ENCODE measurements around the gene ESPNL. TPM values are rescaled to one million over a fixed set of nuclear protein-coding genes. Genes with fewer than 3 reads are reported as not detected.

The ESPNL gene
- total and polyA plus RNA-seq, 10 donors, result 0.65 to 6.2 (median 1.7) TPM

- 90 to 100% (median 97%) methylated on average over 2 of the region's 2 CpGs for WGBS, 5 donors
Observed at GRCh38 chr2:238079874-238080327, 20.2 kb upstream of the ESPNL start.

GRCh38 chr2:238080518-238080917 is 19.6 kb upstream of the ESPNL start:
- no peak for DNase-seq
- 96 to 99% (median 97%) methylated on average over 15 of the region's 15 CpGs for WGBS, 5 donors

More at GRCh38 chr2:238079874-238080327, 20.2 kb upstream of the ESPNL start:
- intact Hi-C loops (cut with DNase I; ENCODE audit: low total_unique reads), result no loop called here
- H3K9me3 ChIP-seq, result peaks cover 0 to 3% (median 0%) of the 10 kb centered on the region in 8 donors
- H3K27ac ChIP-seq, result no peak overlapping the region
- peaks cover 0 to 69% (median 26%) of the 10 kb centered on the region in 6 donors for H3K36me3 ChIP-seq
- TF ChIP-seq POLR2A (IDR thresholded peaks at IDR 0.05), result no peak
- no peak for TF ChIP-seq POLR2AphosphoS5 (IDR thresholded peaks at IDR 0.05)
- TF ChIP-seq CTCF (IDR thresholded peaks at IDR 0.05 in 8 of 11, conservative IDR thresholded peaks at IDR 0.05 in 3 of 11), result no peak
- no peaks in the 10 kb centered on the region for H3K27me3 ChIP-seq (replicated peaks in 1 of 7)
- no peaks in the 10 kb centered on the region for H3K4me1 ChIP-seq
- H3K4me3 ChIP-seq, result no peak overlapping the region
- DNase-seq, result no peak

GRCh38 chr2:238081150-238081549 is 19.0 kb upstream of the ESPNL start:
- H3K4me1 ChIP-seq, result no peaks in the 10 kb centered on the region
- DNase-seq, result no peak
- peaks cover 0 to 3% (median 0%) of the 10 kb centered on the region in 8 donors for H3K9me3 ChIP-seq
- TF ChIP-seq CTCF (IDR thresholded peaks at IDR 0.05 in 8 of 11, conservative IDR thresholded peaks at IDR 0.05 in 3 of 11) (no peak), POLR2AphosphoS5 (IDR thresholded peaks at IDR 0.05) (no peak), POLR2A (IDR thresholded peaks at IDR 0.05) (no peak)
- 93 to 97% (median 96%) methylated on average over 13 of the region's 13 CpGs for WGBS, 5 donors
- H3K36me3 ChIP-seq, result peaks cover 0 to 80% (median 26%) of the 10 kb centered on the region in 6 donors
- H3K27ac ChIP-seq, result no peak overlapping the region
- intact Hi-C loops (cut with DNase I; ENCODE audit: low total_unique reads), result no loop called here
- H3K4me3 ChIP-seq, result no peak overlapping the region
- no peaks in the 10 kb centered on the region for H3K27me3 ChIP-seq (replicated peaks in 1 of 7)

More at GRCh38 chr2:238080518-238080917, 19.6 kb upstream of the ESPNL start:
- H3K27ac ChIP-seq, result no peak overlapping the region
- H3K9me3 ChIP-seq, result peaks cover 0 to 3% (median 0%) of the 10 kb centered on the region in 8 donors
- H3K4me1 ChIP-seq, result no peaks in the 10 kb centered on the region
- peaks cover 0 to 75% (median 26%) of the 10 kb centered on the region in 6 donors for H3K36me3 ChIP-seq
- no peak overlapping the region for H3K4me3 ChIP-seq
- no peak for TF ChIP-seq POLR2A (IDR thresholded peaks at IDR 0.05)
- no peak for TF ChIP-seq CTCF (IDR thresholded peaks at IDR 0.05 in 8 of 11, conservative IDR thresholded peaks at IDR 0.05 in 3 of 11)
- TF ChIP-seq POLR2AphosphoS5 (IDR thresholded peaks at IDR 0.05), result no peak
- intact Hi-C loops (cut with DNase I; ENCODE audit: low total_unique reads), result no loop called here
- no peaks in the 10 kb centered on the region for H3K27me3 ChIP-seq (replicated peaks in 1 of 7)

GRCh38 chr2:238081561-238081960 is 18.6 kb upstream of the ESPNL start:
- no peak for DNase-seq
- peaks cover 0 to 3% (median 0%) of the 10 kb centered on the region in 8 donors for H3K9me3 ChIP-seq
- intact Hi-C loops (cut with DNase I; ENCODE audit: low total_unique reads), result no loop called here
- no peaks in the 10 kb centered on the region for H3K27me3 ChIP-seq (replicated peaks in 1 of 7)
- H3K27ac ChIP-seq, result no peak overlapping the region
- H3K4me1 ChIP-seq, result no peaks in the 10 kb centered on the region
- H3K36me3 ChIP-seq, result peaks cover 0 to 80% (median 26%) of the 10 kb centered on the region in 6 donors
- H3K4me3 ChIP-seq, result no peak overlapping the region
- no peak for TF ChIP-seq CTCF (IDR thresholded peaks at IDR 0.05 in 8 of 11, conservative IDR thresholded peaks at IDR 0.05 in 3 of 11)
- TF ChIP-seq POLR2A (IDR thresholded peaks at IDR 0.05), result no peak
- TF ChIP-seq POLR2AphosphoS5 (IDR thresholded peaks at IDR 0.05), result no peak
- 97 to 98% (median 97%) methylated on average over 16 of the region's 16 CpGs for WGBS, 5 donors

Data from spleen (tissue), 11 donors.